NCI-H1694 treated with DMSO at 0.1 percent for 48 hours (cell line): ENCODE results near the gene SLC19A1.

Experiments
- DNase-seq: peaks from one replicate; lab custom pipeline; 2025; lab: John Stamatoyannopoulos, UW

SLC19A1 gene

GRCh38 chr21:45544449-45545235, 2.4 kb upstream of the SLC19A1 start:
- DNase-seq, result no peak

GRCh38 chr21:45543710-45544448, 1.6 kb upstream of the SLC19A1 start:
- no peak for DNase-seq

- no peak for DNase-seq
These were observed 1.1 kb upstream of the SLC19A1 start for GRCh38 chr21:45543371-45543709.

- no peak for DNase-seq
These were observed 579 bp upstream of the SLC19A1 start for GRCh38 chr21:45542667-45543370.

- DNase-seq, result no peak
These were observed 810 bp downstream of the SLC19A1 start for GRCh38 chr21:45541221-45542039.

- no peak for DNase-seq
These were observed 1.7 kb downstream of the SLC19A1 start for GRCh38 chr21:45540601-45540970.

- DNase-seq, result no peak
These were observed 2.2 kb downstream of the SLC19A1 start for GRCh38 chr21:45539796-45540600.

- no peak for DNase-seq
These were observed 3.0 kb downstream of the SLC19A1 start for GRCh38 chr21:45539046-45539795.

GRCh38 chr21:45538381-45539045, 3.7 kb downstream of the SLC19A1 start:
- no peak for DNase-seq

GRCh38 chr21:45537746-45538291, 4.4 kb downstream of the SLC19A1 start:
- no peak for DNase-seq

GRCh38 chr21:45537111-45537745, 5.0 kb downstream of the SLC19A1 start:
- DNase-seq, result no peak

- no peak for DNase-seq
These were observed 5.7 kb downstream of the SLC19A1 start for GRCh38 chr21:45536301-45537081.

- DNase-seq, result no peak
These were observed 6.7 kb downstream of the SLC19A1 start for GRCh38 chr21:45535341-45536081.

GRCh38 chr21:45534636-45535331, 7.5 kb downstream of the SLC19A1 start:
- DNase-seq, result no peak

- no peak for DNase-seq
These were observed 8.2 kb downstream of the SLC19A1 start for GRCh38 chr21:45533846-45534635.

GRCh38 chr21:45533361-45533845, 8.8 kb downstream of the SLC19A1 start:
- no peak for DNase-seq
